ENCODE measurements around the gene TMEM120A. TPM values are rescaled to one million over a fixed set of nuclear protein-coding genes. Genes with fewer than 3 reads are reported as not detected.

TMEM120A gene
- total RNA-seq, 4 donors from 2014 or later, result 57.6 to 119 (median 92.0) TPM

DNA sequence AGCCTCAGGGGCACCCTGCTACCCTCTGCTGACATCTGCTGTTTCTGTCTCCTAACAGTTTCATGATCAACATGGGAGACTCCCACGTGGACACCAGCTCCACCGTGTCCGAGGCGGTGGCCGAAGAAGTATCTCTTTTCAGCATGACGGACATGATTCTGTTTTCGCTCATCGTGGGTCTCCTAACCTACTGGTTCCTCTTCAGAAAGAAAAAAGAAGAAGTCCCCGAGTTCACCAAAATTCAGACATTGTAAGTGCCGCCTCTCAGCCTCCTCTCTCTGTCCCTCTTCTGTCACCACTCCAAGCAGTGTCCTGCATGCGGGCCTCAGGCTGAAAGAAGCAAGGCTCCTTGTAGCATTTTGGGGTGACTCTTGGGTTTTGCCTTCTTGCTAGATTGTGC, 40.5 kb downstream of the TMEM120A start:
- TF ChIP-seq, protein P1, sequence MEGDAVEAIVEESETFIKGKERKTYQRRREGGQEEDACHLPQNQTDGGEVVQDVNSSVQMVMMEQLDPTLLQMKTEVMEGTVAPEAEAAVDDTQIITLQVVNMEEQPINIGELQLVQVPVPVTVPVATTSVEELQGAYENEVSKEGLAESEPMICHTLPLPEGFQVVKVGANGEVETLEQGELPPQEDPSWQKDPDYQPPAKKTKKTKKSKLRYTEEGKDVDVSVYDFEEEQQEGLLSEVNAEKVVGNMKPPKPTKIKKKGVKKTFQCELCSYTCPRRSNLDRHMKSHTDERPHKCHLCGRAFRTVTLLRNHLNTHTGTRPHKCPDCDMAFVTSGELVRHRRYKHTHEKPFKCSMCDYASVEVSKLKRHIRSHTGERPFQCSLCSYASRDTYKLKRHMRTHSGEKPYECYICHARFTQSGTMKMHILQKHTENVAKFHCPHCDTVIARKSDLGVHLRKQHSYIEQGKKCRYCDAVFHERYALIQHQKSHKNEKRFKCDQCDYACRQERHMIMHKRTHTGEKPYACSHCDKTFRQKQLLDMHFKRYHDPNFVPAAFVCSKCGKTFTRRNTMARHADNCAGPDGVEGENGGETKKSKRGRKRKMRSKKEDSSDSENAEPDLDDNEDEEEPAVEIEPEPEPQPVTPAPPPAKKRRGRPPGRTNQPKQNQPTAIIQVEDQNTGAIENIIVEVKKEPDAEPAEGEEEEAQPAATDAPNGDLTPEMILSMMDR (IDR thresholded peaks at IDR 0.05), result no peak
- no peak for TF ChIP-seq POLR2A (IDR thresholded peaks at IDR 0.05)
- no peak for TF ChIP-seq POLR2AphosphoS5 (IDR thresholded peaks at IDR 0.05)
- no peak for TF ChIP-seq EP300 (IDR thresholded peaks at IDR 0.05; ENCODE audit: low read depth)
- Histone ChIP-seq H3K36me3 (peaks cover 0 to 9% (median 4%) of the 10 kb centered on the region in 4 donors), H3K27ac (peak overlapping the region in 1 of 4 donors; percentile 23), H3K4me1 (peaks cover 10 to 25% (median 18%) of the 10 kb centered on the region in 4 donors), H3K4me3 (no peak overlapping the region), H3K27me3 (no peaks in the 10 kb centered on the region), H3K9me3 (no peaks in the 10 kb centered on the region)
- DNase-seq, result no peak
- intact Hi-C loops (cut with DNase I; ENCODE audit: low total_unique reads), result no loop called here
- 90% methylated on average over 11 of the region's 11 CpGs; no CpG with 5 or more reads in 1 of the 2 donors for whole genome bisulfite sequencing, 2 donors (ENCODE audit: low coverage in 1 of 2)
- in situ Hi-C loops (cut with MboI; ENCODE audit: low pct_ligation_motif_present in 1 of 4, low pct_unique_long_range_greater_than_20kb in 1 of 4, low sequenced_read_pairs in 3 of 4), result no loop called here

- in situ Hi-C loops (cut with MboI; ENCODE audit: low pct_ligation_motif_present in 1 of 4, low pct_unique_long_range_greater_than_20kb in 1 of 4, low sequenced_read_pairs in 3 of 4) (no loop called here), intact Hi-C loops (cut with DNase I; ENCODE audit: low total_unique reads) (no loop called here)
- Histone ChIP-seq H3K27me3 (no peaks in the 10 kb centered on the region), H3K4me1 (peaks cover 10 to 22% (median 17%) of the 10 kb centered on the region in 4 donors), H3K27ac (peak overlapping the region in 1 of 4 donors; percentile 23), H3K9me3 (no peaks in the 10 kb centered on the region), H3K36me3 (peaks cover 0 to 9% (median 4%) of the 10 kb centered on the region in 4 donors), H3K4me3 (no peak overlapping the region)
- TF ChIP-seq POLR2A (IDR thresholded peaks at IDR 0.05), result no peak
- TF ChIP-seq, protein P1 (IDR thresholded peaks at IDR 0.05), result no peak
- no peak for TF ChIP-seq POLR2AphosphoS5 (IDR thresholded peaks at IDR 0.05)
- no peak for TF ChIP-seq EP300 (IDR thresholded peaks at IDR 0.05; ENCODE audit: low read depth)
- 74 to 91% methylated on average over 5 to 7 of the region's 7 CpGs for WGBS, 2 donors (ENCODE audit: low coverage in 1 of 2)
- DNase-seq, result no peak
These were observed 41.0 kb downstream of the TMEM120A start for GRCh38 chr7:75953431-75953830.

DNA sequence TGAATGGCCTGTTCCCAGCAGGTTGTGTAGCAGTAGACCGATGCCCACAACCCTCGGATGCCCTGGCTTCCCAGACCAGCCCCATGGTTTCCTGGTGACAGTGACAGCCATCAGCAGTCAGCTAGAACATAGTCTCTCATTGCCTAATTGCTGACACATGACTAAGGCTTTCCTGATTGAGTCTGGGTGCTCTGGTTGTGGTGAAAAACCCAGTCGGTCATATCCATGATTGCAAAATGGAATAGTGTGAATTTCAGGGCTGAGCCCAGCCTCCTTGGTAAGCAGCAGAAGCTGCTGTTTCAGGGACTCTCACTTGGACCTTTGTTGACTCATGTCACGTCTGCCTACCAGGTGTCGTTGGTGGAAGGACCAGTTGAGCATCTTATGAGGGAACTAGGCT, 42.9 kb downstream of the TMEM120A start:
- Histone ChIP-seq H3K9me3 (no peaks in the 10 kb centered on the region), H3K4me3 (no peak overlapping the region), H3K27ac (no peak overlapping the region), H3K27me3 (no peaks in the 10 kb centered on the region), H3K36me3 (peaks cover 0 to 9% (median 4%) of the 10 kb centered on the region in 4 donors), H3K4me1 (peaks cover 2 to 7% (median 4%) of the 10 kb centered on the region in 4 donors)
- in situ Hi-C loops (cut with MboI; ENCODE audit: low pct_ligation_motif_present in 1 of 4, low pct_unique_long_range_greater_than_20kb in 1 of 4, low sequenced_read_pairs in 3 of 4) (no loop called here), intact Hi-C loops (cut with DNase I; ENCODE audit: low total_unique reads) (no loop called here)
- no peak for DNase-seq
- WGBS, 2 donors (ENCODE audit: low coverage in 1 of 2), result 72% methylated on average over 5 of the region's 5 CpGs; no CpG with 5 or more reads in 1 of the 2 donors
- no peak for TF ChIP-seq POLR2AphosphoS5 (IDR thresholded peaks at IDR 0.05)
- TF ChIP-seq EP300 (IDR thresholded peaks at IDR 0.05; ENCODE audit: low read depth), result no peak
- no peak for TF ChIP-seq POLR2A (IDR thresholded peaks at IDR 0.05)
- TF ChIP-seq, protein P1 (IDR thresholded peaks at IDR 0.05), result no peak

GRCh38 chr7:75950111-75950681, 44.2 kb downstream of the TMEM120A start:
- 95 to 100% methylated on average over 1 to 15 of the region's 15 CpGs for WGBS, 2 donors (ENCODE audit: low coverage in 1 of 2)
- Histone ChIP-seq H3K4me1 (peaks cover 0 to 7% (median 0%) of the 10 kb centered on the region in 4 donors), H3K36me3 (peaks cover 0 to 9% (median 2%) of the 10 kb centered on the region in 4 donors), H3K4me3 (no peak overlapping the region), H3K27me3 (no peaks in the 10 kb centered on the region), H3K27ac (no peak overlapping the region), H3K9me3 (no peaks in the 10 kb centered on the region)
- no peak for TF ChIP-seq POLR2A (IDR thresholded peaks at IDR 0.05)
- no peak for TF ChIP-seq POLR2AphosphoS5 (IDR thresholded peaks at IDR 0.05)
- no peak for TF ChIP-seq EP300 (IDR thresholded peaks at IDR 0.05; ENCODE audit: low read depth)
- TF ChIP-seq, protein P1 (IDR thresholded peaks at IDR 0.05), result no peak
- in situ Hi-C loops (cut with MboI; ENCODE audit: low pct_ligation_motif_present in 1 of 4, low pct_unique_long_range_greater_than_20kb in 1 of 4, low sequenced_read_pairs in 3 of 4), result no loop called here
- intact Hi-C loops (cut with DNase I; ENCODE audit: low total_unique reads), result no loop called here
- no peak for DNase-seq
